Activated T-cell treated with anti-CD3 and anti-CD28 coated beads for 48 hours (primary cell): ENCODE data around the gene OGFOD2.
"Not testable (repeated sequence)": the region's sequence is repeated elsewhere in the genome, so short reads cannot be mapped to it uniquely, and the experiment has no call there.

Source experiments
- DNase-seq: peaks from one replicate; pipeline ENCODE4 v3.0.0-alpha.2; 2020; ENCODE audit warnings: low read depth

OGFOD2 gene

DNA sequence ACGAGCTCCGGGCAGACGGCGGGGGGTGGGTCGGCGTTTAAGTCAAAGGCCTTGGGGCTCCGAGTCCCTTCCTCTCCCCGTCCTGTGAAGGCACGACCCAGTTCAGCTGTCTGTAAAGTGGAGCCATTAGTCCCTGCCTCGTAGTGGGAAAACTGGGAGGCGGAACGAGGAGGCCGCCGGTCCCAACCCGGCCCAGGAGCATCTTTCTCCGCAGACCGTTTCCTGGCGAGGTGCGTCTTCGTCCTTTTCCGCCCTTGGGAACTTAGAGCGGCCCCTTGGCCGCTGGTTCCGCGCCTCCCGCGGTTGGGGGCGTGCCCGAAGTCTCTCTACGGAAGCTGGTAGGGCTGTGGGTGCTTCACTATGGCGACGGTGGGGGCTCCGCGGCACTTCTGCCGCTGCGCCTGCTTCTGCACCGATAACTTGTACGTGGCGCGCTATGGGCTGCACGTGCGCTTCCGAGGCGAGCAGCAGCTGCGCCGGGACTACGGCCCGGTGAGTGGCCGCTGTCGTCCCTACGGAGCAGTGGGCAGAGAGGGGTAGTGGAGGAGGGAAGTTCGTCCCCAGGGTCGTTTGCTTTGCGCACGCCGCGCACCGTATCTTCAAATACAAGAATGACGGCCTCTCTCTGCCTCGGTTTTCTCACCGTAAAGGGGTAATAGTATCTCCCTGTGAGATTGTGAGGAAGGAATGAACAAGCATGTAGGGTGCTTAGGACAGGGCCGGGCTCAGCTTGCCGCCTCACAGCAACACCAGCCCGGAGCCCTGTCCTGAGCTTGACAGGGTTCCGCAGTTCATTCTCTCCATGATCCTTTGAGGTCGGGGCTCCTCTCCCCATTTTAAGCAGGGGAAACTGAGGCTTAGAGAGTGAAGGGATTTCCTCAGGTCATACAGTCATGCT, at the start of gene OGFOD2:
TSS of gene OGFOD2 (plus strand) at position 353 of the 898 bp plus-strand sequence. CDS start at position 361, 8 bp downstream.
- DNase-seq: peak; percentile 90

DNA sequence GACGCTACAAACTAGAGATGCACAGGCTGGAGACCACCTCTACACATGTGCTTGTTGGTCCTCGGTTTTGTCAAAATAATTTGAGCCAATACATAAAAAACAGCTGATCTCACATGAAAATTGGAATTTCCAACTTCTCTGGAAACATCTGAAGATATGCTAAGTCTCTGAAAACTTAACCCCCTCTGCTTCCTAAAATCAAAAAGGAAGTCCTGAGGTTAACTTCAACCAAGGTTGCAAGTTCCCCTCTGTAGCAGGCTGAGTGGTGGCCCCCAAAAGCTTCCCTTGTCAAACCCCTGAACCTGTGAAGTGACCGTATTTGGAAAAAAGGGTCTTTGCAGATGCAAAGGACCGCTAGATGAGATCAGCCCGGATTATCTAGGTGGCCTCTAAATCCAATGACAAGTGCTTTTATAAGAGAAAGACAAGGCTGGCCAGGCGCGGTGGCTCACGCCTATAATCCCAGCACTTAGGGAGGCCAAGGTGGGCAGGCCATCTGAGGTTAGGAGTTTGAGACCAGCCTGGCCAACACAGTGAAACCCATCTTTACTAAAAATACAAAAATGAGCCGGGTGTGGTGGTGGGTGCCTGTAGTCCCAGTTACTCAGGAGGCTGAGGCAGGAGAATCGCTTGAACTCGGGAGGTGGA, 47.2 kb upstream of the OGFOD2 start:
- no peak for DNase-seq

DNA sequence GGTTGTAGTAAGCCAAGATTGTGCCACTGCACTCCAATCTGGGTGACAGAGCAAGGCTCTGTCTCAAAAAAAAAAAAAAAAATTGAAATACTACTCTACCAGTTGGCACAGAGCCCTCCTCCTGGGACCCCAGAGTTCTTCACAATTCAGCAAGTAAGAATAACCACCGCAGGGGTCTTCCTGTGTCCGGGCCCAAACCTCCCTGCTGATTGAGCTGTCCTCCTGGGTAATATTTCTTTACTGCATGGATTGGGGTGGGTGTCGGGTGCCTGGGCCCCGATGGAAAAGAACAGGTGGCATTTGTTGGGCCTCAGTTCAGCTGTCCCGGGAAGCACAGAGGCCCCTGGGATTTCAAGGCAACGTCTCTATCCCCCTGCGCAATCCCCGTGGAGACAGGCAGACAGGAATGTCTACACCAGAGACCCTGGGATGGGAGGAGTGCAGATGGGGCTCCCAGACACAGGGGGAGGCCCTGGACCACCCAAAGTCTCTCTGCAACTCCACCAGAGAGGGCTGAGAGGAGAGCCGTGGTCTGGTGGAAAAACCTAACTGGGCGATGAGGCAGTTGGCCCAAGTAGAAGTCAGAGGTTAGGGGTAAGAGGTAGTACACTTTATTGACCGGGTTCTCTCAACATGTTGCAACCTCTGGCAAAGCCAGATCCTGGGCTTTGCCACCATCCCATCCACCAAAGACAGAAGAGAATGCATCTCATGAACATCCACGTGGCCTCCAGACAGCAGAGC, 46.5 kb upstream of the OGFOD2 start:
- no peak for DNase-seq

DNA sequence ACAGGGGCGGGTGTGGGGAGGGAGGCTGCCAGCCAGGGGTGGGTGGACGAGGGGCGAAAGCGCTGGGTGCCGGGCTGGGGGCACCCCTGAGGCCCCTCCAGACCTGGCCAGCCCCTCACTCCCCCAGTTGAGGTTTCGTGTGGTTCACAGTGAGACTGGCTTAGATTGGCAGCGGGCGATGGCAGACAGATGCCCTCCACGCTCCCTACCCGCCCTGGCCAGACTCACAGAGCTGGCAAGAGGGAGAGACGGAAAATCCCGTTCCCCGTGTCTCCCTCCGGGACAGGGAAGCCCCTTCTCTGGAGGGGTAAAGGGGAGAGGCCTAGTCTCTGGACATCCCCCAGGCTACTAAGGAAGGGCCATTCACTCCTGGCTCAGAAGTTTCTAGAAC, 45.9 kb upstream of the OGFOD2 start:
- no peak for DNase-seq

DNA sequence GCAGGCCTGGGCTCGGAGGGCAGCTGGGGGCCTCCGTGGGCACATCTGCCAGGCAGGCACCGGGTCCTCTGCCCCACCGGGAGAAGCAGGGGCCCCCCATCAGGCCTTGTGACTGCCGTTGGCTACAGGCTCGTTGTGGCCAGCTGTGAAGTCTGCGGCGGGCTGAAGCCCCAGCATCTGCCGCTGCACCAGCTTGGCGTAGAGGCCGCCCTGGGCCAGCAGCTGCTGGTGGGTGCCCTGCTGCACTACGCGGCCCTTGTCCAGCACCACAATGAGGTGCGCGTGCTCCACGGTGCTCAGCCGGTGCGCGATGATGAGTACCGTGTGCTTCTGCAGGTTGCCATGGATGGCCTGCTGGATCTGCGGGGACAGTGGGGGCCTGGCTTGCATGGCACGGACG, 45.2 kb upstream of the OGFOD2 start:
- no peak for DNase-seq

DNA sequence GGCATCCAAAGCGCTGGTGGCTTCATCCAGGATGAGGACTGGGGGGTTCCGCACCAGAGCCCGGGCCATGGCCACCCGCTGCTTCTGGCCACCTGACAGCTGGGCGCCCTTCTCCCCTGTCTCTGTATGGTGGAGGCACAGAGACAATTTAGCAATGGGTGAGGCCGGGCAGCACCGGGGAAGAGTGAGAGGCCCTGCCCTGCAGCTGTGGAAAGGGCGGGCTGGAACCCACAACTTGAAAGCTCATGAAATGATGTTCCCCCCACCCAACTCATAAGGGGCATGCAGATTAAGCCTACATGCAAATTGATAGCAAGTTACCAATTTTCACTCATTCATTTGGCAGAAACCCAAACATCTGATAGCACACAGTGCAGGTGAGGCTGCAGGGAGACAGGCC, 42.8 kb upstream of the OGFOD2 start:
- no peak for DNase-seq

DNA sequence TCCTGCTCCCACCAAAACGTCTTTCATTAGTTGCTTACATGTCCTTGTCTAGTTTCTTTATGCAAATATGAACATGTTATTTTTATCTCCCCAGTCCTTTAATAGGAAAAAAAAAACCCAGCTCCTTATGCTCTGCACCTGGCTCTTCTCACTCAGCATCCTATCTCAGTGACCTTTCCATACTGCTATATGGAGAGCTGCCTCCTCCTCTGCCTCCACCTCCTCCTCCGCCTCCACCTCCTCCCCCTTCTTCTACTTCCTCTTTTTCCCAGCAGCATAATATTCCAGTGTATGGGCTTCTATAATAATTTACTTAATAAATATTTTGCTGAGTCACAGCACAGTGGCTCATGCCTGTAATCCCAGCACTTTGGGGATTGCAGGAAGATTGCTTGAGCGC, 40.3 kb upstream of the OGFOD2 start:
- no peak for DNase-seq

DNA sequence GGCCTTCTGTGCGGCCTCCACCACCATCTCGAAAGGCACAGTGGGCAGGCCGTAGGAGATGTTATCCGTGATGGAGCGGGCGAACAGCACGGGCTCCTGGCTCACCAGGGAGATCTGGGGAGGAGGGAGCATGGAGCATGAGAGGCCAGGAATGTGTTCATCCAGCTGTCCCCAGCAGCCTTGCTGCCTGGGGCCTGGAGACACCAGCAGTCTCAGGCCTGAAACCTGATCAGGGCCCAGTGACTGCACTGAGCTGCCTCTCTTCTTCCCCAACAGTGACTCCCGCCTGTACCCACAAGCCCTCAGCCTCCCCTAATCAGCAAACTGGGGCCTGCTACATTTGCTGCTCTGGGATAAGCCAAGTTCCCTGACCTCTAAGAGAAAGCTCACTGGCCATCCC, 39.7 kb upstream of the OGFOD2 start:
- DNase-seq: no peak

DNA sequence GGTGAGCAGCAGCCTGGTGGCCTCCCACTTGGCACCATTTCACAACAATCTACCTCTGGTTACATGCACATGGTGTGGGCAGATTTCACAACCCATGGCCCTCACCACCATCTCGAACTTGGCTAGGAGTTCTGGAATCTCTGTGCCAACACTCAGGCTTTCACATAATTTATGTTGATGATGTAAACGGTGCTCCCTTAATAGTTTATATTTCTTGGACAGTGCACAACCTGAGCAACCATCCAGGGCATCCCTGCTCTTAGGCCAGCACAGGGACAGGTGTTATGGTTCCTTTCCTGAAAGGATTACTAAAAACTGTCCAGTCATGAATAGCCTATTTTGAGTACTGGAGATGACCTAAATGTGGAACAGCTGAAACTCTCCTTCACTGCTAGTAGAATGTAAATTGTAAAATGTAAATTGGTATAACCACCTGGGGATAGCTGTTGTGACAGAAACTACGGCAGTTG, 37.4 kb upstream of the OGFOD2 start:
- no peak for DNase-seq

DNA sequence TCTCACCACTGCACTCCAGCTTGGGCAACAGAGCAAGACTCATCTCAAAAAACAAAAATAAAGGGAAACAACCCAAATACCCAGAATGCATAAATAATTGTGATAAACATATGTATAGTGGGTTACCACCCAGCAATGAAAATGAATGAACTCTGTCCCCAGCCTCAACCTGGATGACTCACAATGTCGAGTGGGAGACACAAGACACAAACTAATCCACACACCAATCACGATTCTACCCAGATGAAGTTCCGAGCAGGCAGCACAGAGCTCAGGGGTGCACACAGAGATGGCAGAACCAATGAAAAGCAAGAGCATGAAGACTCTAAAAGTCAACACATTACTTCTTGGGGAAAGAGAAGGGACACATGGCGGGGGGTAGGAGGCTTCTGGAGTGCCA, 35.9 kb upstream of the OGFOD2 start:
- no peak for DNase-seq

DNA sequence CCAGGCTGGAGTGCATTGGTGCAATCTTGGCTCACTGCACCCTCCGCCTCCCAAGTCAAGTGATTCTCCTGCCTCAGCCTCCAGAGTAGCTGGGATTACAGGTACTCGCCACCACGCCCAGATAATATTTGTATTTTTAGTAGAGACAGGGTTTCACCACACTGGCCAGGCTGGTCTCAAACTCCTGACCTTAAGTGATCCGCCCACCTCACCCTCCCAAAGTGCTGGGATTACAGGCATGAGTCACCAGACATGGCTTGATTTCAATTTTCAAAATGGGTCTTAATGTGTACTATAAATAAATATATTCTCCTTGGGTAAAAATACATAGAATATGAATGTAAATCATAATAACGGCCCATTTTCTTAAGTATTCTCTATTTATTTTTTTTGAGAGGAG, 33.7 kb upstream of the OGFOD2 start:
- DNase-seq: not testable (repeated sequence)

DNA sequence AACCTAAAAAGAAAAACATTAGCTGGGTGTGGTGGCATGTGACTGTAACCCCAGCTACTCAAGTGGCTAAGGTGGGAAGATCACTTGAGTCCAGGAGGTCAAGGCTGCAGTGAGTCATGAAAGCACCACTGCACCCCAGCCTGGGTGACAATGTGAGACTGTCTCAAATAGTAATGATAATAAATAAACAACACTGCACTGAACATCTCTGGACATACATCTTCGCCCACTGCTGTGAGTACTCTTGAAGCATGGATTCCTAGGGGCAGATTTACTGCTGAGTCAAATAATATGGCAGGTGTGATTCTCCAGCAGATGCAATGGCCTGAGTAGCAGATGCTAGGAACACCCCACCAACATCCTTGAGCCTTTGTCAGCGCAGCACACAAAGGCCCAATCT, 32.4 kb upstream of the OGFOD2 start:
- no peak for DNase-seq

DNA sequence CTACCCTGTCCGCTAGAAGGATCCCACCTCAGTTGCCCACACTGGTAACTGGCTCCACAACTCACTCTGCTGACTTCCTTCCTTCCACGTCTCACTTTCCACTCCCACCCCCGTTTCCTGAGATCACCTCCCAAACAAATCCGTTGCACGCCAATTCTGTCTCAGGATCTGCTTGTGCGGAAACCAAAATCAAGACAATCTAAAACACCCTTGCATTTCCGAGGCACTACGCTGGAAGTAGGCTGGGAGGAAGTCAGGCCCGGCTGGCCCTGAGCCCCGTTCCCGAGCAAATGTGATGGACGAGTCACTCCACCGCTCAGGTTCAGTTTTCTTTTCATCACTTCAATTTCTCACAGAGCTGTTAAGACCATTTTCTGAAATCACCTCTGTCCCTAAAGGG, 31.8 kb upstream of the OGFOD2 start:
- DNase-seq: no peak

DNA sequence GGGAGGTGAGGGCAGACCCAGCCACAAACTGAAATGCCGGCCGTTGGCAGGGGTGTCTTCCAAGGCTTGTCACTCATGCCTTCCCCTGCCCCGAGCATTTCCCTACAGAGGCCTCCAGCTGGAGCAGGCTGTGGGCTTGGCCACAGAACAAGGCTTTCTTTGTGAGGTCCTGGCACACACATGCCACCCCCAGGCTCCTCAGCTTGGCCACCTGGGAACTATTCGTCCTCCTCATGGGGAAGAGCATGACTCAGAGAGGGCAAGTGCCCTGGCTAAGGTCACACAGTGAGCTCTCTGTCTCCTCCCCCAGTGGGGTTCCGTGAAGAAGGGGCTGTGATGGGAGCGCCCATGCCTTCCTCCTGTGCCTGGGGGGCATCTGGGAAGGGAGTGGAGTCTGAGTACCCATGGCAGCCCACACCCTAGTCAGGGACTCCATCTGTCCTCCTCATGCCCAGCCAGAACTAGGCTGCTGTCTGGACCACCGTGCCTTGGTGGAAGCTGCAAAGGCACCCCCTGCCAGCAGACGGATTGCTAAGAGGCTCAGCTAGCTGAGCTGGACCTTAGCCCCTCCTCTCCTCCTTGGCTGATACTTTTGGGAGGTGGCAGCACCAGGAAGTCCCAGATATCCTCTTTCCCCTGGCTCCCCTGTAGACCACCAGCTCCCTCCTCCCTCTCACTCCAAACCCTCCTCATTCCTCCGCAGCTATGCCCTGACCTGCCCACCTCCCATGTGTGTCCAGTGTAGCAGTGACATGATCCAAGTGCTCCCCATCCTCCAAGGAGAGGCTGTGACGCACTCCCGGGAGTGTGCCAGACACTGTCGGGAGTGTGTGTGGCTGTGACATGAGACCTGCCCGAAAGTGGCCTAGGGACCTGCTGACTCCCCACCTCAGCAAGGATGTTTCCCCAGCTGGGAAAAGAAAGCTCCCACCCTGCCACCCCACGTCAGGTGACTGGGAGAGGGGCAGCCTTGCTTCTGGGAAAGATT, 30.1 kb upstream of the OGFOD2 start:
- no peak for DNase-seq

DNA sequence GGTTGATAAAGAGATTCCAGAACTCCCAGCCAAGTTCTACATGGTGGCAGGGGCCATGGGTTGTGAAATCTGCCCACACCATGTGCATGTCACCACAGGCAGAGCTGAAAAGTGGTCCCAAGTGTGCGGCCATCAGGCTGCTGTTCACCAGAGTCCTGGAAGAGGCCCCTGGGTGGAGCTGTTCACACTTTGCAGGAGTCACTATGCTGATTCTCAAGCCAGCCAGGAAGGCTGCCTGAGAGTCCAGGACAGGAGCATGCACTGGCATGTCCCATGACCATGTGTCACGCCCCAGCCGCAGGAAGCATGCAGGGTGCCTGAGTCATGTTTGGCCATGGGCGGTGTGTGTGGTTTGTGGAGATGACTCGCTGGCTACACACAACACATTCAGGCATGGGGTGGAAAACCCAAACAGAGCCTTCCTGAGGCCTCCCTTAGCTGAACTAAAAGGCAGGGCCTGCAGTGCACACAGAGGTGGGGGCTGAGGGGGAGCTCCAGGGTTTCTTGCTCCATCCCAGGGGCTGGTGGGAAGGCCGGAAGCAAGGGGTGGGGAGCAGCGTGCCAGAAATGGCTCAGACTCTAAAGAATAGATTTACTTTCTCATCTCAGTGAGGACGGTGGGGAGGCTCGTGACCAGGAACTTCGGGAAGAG, 28.2 kb upstream of the OGFOD2 start:
- peak; percentile 85 for DNase-seq

DNA sequence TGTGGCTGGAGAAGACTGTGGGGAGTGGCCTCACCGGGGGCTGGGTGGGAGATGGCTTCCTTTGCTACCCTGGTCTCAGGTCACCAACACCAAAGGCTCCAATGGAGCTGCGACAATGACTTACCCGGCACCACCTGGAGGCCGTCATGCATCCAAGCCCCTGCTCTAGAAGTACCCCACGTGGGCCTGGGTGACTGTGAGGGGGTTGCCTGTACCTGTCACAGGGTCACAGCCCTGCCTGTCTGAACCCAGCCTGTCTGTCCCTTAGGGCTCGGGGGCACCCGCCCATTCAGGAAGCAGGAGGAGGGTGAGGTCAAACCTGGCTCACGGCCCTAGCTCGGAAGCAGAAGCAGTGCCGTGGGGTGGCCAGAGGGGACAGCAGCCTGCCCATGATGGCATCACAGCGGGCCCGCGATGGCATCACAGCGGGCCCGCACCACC, 27.7 kb upstream of the OGFOD2 start:
- no peak for DNase-seq

DNA sequence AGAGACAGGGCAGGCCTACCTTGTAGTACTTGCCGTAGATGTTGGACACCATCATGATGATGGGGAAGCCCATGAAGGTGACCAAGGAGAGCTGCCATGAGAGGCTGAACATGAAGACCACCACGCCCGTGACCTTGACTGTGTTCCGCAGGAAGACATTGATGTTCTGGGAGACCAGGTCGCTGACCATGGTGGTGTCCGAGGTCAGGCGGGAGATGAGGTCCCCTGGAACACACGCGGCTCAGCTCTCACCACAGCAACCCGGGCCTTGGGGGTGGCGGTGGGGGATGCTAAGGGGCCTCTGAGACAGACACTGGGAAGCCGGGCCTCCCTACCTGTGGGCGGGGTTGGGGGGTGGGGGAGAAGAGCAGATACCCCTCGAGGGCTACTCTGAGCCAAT, 26.4 kb upstream of the OGFOD2 start:
- DNase-seq: no peak

DNA sequence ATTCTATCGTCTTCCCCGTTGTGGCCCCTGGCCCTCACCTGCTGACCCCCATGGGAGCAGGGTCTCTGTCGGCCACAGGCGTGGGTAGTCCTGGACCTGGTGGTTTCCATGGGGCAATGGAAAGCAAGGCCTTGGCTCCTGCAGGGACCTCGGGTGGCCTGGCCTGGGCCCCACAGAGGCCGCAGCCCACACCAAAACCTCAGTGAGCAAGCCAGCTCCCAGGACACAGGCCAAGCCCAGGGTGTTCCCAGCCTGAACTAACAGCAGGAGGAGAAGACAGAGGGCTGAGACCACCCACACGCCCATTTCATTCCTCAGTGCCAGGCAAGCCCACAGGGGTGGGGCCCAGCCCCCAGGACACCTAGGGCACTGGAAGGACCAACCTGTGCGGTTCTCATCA, 25.6 kb upstream of the OGFOD2 start:
- DNase-seq: no peak

DNA sequence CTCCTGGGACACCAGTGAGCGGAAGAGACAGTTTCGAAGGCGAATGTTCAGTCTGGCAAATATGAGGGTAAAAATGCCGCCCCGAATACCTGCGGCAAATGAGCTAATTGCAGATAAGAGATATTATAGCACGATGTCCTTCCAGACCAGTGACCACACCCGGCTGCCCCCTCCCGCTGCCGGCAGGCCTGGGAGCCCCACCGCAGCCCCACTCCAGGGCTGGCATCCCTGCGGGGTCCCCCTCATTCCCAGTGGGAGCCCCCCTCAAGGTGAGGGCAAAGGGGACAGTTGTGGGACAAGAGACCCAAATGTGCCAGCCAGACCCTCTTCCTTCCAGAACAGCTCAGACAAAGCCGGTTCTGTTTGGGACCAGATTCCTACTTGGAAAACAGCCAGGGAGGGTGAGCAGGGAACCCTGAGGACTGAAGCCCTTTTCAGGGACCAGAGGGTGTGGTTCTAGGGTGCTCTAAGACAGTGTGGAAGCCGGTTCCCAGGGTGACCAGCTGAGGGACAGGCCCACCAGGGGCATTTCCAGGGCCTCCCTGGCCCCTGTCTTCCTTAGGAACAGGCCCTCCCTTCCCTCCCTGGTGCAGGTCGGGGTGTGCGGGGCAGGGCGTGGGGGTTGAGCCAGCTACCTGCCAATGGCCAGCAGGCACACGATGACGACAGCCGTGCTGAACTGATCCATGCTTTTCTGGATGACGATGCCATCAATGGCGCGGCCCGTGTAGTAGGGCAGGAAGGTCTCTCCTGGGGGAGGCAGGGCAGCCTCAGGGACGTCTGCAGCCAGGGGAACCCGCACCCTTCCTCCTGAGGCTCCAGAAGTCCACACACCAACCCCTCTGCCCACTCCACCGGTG, 25.0 kb upstream of the OGFOD2 start:
- DNase-seq: no peak

DNA sequence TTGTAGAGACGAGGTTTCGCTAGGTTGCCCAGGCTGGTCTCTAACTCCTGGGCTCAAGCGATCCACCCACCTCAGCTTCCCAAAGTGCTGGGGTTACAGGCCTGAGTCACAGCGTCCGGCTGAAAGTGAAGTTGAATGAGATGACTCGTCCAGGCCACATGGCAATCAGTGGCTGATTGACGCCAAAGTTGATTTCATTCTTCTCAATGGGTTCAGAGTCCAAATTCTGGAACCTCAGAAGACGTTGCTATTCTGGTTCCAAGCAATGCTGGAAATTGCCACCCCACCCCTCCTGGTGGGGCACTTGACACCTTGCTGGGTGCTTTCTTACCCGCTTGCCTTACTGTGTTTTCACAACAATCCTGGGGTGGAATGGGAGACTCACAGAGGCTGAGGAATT, 23.6 kb upstream of the OGFOD2 start:
- DNase-seq: no peak
